Panc1 (cell line): ENCODE data around the gene HTR4. TPM values are rescaled to one million over a fixed set of nuclear protein-coding genes. Genes with fewer than 3 reads are reported as not detected.
A peak's percentile ranks its signal among the peaks of the same experiment; 100 is the strongest.

ENCODE experiments used
- ATAC-seq: fragments of 200-7000 bp; cut with Tn5 transposase; 2 replicates; pipeline ENCODE4 v1.9.1; 2020; ENCODE audit warnings: mild to moderate bottlenecking, moderate library complexity
- BruUV-seq: library from RNA; stranded (reverse); fragments of 400-500 nt; replicated peaks from 2 replicates; lab custom pipeline; 2021; lab: Mats Ljungman, UMichigan
- CTCF ChIA-PET: fragments of 300-600 bp; sonication (Branson Sonifier 250); formaldehyde crosslinking; loops from one replicate; lab custom pipeline; 2022; ENCODE audit warnings: antibody characterized with exemption; lab: Charles Lee
- POLR2A ChIA-PET: fragments of 300-600 bp; sonication (Branson Sonifier 250); formaldehyde crosslinking; loops from one replicate; lab custom pipeline; 2022; ENCODE audit warnings: antibody characterized with exemption; lab: Charles Lee
- DNase-seq: peaks from one replicate; pipeline ENCODE4 v3.0.0-alpha.2; 2010; ENCODE audit warnings: low read depth, low spot score
- H3K27ac ChIP-seq: 2 replicates; pipeline ENCODE4 v1.5.1; 2011; ENCODE audit warnings: mild to moderate bottlenecking, low read length, inconsistent platforms
- H3K27me3 ChIP-seq: fragments of 200-500 bp; sonication (Bioruptor generic); 2 replicates; pipeline ENCODE4 v1.6.0; 2014; ENCODE audit warnings: low read length, inconsistent platforms; ENCODE audit not compliant: control insufficient read depth, insufficient read depth
- H3K36me3 ChIP-seq: fragments of 200-500 bp; sonication (Bioruptor generic); 2 replicates; pipeline ENCODE4 v1.5.1; 2014; ENCODE audit warnings: inconsistent platforms, mild to moderate bottlenecking, low read length, moderate library complexity; ENCODE audit not compliant: control insufficient read depth, insufficient read depth
- H3K4me1 ChIP-seq: 2 replicates; pipeline ENCODE4 v1.5.1; 2011; ENCODE audit warnings: inconsistent platforms, mild to moderate bottlenecking, low read length, moderate library complexity; ENCODE audit not compliant: control insufficient read depth, insufficient read depth
- H3K4me3 ChIP-seq, 2 experiments: 2 replicates each; pipeline ENCODE4 v1.5.1; 2011 to 2012; ENCODE audit warnings: low read depth in 2 of 2, low read length in 2 of 2, mild to moderate bottlenecking in 2 of 2, inconsistent platforms in 1 of 2, moderate library complexity in 1 of 2
- H3K9me3 ChIP-seq: fragments of 200-500 bp; sonication (Bioruptor generic); 2 replicates; pipeline ENCODE4 v1.5.1; 2014; ENCODE audit warnings: low read depth, mild to moderate bottlenecking, inconsistent platforms, low read length, moderate library complexity; ENCODE audit not compliant: control insufficient read depth, insufficient read depth
- POLR2AphosphoS5 ChIP-seq: IDR thresholded peaks from 2 replicates; pipeline ENCODE4 v1.6.1; 2012; ENCODE audit warnings: mild to moderate bottlenecking, low read depth, low read length, moderate library complexity
- SIN3A ChIP-seq: IDR thresholded peaks from 2 replicates; pipeline ENCODE4 v1.6.1; 2012; ENCODE audit warnings: low read depth, mild to moderate bottlenecking, low read length, moderate library complexity, borderline replicate concordance; ENCODE audit not compliant: insufficient read depth
- TCF7L2 ChIP-seq: IDR thresholded peaks from 2 replicates; pipeline ENCODE4 v1.6.1; 2011; ENCODE audit warnings: mild to moderate bottlenecking, low read depth, low read length, inconsistent platforms
- in situ Hi-C: cut with HindIII; loops from 2 replicates; pipeline ENCODE4 v1.10.0; 2016; ENCODE audit warnings: low sequenced_read_pairs, low pct_unique_long_range_greater_than_20kb
- intact Hi-C: fragments of 100-400 bp; cut with micrococcal nuclease; formaldehyde crosslinking; loops from one replicate; pipeline ENCODE4 v1.10.0; 2022; ENCODE audit not compliant: unreplicated experiment
- total RNA-seq: library from RNA; stranded (reverse); gene quantifications from one replicate; pipeline ENCODE4 v1.2.1, GENCODE V29; 2021; ENCODE audit not compliant: unreplicated experiment
- TF ChIP-seq, protein P1 (sequence below): fragments of 450-650 bp; IDR thresholded peaks from 2 replicates; pipeline ENCODE4 v1.5.1; 2017; ENCODE audit warnings: mild to moderate bottlenecking
- TF ChIP-seq, protein P2 (sequence below), 2 experiments: IDR thresholded peaks; 2 replicates each; pipeline ENCODE4 v1.6.1; 2011 to 2012; ENCODE audit warnings: low read depth in 2 of 2, control low read depth in 1 of 2, low read length in 1 of 2, mild to moderate bottlenecking in 1 of 2, moderate library complexity in 1 of 2; ENCODE audit not compliant: insufficient read depth in 1 of 2

HTR4 gene
- total RNA-seq, 1 experiment from 2014 or later: not detected

DNA sequence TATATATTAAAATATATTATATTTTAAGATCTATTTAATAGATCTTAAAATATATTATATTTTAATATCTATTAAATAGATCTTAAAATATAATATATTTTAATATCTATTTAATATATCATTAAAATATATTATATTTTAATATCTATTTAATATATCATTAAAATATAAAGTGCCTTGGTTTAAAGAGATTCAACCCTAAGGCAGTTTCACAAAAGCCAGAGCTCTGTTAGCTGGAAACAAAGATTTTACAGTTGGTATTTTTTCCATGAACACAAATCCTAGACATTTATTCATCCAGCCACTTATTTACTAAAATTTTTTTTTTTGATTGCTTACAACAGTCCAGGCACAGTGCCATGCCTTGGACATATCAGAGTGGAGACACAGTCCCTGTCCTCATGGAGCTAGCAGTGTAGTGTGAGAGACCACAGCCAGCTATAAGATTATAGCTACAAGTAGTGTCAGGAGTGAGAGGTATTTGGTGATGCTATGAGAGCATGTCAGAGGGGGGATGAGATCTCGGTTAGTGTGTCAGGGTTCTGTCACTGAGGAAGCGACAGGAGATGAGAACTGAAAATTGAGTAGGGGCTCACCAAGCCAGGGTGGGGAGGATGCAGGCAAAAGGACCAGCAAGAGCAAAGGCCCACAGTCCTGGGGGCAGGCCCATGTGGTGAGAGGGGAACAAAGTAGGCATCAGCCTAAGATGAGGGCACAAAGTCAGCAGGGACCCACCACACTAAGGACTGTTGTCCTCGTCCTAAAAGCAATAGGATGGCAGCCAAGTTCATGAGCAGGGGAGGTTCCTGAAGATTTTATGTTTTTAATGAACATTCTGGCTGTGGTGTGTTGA lies 196.1 kb downstream of the HTR4 start:
- TF ChIP-seq POLR2AphosphoS5 (no peak), SIN3A (no peak), TCF7L2 (no peak)
- TF ChIP-seq, protein P1, sequence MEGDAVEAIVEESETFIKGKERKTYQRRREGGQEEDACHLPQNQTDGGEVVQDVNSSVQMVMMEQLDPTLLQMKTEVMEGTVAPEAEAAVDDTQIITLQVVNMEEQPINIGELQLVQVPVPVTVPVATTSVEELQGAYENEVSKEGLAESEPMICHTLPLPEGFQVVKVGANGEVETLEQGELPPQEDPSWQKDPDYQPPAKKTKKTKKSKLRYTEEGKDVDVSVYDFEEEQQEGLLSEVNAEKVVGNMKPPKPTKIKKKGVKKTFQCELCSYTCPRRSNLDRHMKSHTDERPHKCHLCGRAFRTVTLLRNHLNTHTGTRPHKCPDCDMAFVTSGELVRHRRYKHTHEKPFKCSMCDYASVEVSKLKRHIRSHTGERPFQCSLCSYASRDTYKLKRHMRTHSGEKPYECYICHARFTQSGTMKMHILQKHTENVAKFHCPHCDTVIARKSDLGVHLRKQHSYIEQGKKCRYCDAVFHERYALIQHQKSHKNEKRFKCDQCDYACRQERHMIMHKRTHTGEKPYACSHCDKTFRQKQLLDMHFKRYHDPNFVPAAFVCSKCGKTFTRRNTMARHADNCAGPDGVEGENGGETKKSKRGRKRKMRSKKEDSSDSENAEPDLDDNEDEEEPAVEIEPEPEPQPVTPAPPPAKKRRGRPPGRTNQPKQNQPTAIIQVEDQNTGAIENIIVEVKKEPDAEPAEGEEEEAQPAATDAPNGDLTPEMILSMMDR: no peak
- TF ChIP-seq, protein P2, sequence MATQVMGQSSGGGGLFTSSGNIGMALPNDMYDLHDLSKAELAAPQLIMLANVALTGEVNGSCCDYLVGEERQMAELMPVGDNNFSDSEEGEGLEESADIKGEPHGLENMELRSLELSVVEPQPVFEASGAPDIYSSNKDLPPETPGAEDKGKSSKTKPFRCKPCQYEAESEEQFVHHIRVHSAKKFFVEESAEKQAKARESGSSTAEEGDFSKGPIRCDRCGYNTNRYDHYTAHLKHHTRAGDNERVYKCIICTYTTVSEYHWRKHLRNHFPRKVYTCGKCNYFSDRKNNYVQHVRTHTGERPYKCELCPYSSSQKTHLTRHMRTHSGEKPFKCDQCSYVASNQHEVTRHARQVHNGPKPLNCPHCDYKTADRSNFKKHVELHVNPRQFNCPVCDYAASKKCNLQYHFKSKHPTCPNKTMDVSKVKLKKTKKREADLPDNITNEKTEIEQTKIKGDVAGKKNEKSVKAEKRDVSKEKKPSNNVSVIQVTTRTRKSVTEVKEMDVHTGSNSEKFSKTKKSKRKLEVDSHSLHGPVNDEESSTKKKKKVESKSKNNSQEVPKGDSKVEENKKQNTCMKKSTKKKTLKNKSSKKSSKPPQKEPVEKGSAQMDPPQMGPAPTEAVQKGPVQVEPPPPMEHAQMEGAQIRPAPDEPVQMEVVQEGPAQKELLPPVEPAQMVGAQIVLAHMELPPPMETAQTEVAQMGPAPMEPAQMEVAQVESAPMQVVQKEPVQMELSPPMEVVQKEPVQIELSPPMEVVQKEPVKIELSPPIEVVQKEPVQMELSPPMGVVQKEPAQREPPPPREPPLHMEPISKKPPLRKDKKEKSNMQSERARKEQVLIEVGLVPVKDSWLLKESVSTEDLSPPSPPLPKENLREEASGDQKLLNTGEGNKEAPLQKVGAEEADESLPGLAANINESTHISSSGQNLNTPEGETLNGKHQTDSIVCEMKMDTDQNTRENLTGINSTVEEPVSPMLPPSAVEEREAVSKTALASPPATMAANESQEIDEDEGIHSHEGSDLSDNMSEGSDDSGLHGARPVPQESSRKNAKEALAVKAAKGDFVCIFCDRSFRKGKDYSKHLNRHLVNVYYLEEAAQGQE (IDR thresholded peaks at IDR 0.05; ENCODE audit: insufficient read depth in 1 of 2, low read depth in 2 of 2, low read length in 1 of 2): no peak
- Histone ChIP-seq H3K36me3 (no peaks in the 10 kb centered on the region), H3K27me3 (no peaks in the 10 kb centered on the region; the same call in 1 of the 2 replicates), H3K27ac (no peak overlapping the region), H3K9me3 (no peaks in the 10 kb centered on the region), H3K4me1 (no peaks in the 10 kb centered on the region), H3K4me3 (no peak overlapping the region)
- BruUV-seq: no TSS peak
- DNase-seq: no peak
- intact Hi-C loops (loop anchor here (10.0 kb wide), 1 partner anchor 577 kb away; no protein-coding TSS in a partner anchor), in situ Hi-C loops (no loop called here)
- ChIA-PET POLR2A (no interaction called here), CTCF (interaction anchor here (0.6 to 2.2 kb wide), 2 partner anchors 273 to 318 kb away, joined by 3 to 6 read pairs; no protein-coding TSS in a partner anchor)
- no peak for ATAC-seq

DNA sequence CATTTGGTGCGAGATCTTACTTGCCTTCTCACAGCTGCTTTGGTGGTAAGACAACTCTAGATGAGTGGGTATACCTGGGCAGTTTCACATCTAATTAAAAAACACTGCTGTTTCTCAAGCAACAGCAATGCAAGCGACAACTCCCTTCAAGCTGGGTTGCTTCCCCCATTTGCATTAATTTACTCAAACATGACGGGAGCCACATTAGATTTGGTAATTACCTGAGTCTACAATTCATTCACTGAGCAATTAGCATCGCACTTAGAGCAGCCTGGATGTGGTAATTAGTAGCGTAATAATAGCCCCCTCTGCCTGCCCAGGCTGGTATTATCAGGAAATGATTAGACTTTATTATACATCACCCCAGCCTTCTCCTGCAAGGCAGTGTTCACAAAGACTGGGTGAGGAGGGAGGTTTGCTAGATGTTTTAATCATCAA lies 197.1 kb downstream of the HTR4 start:
- Histone ChIP-seq H3K27ac (no peak overlapping the region), H3K4me1 (no peaks in the 10 kb centered on the region), H3K27me3 (no peaks in the 10 kb centered on the region; the same call in 1 of the 2 replicates), H3K4me3 (no peak overlapping the region), H3K9me3 (no peaks in the 10 kb centered on the region), H3K36me3 (no peaks in the 10 kb centered on the region)
- no peak for TF ChIP-seq TCF7L2
- TF ChIP-seq, protein P1: peak; percentile 45
- CTCF ChIA-PET: no interaction called here
- DNase-seq (no peak), ATAC-seq (no peak)
- in situ Hi-C loops (no loop called here), intact Hi-C loops (loop anchor here (10.0 kb wide), 1 partner anchor 578 kb away; no protein-coding TSS in a partner anchor)
- POLR2A ChIA-PET: no interaction called here
- BruUV-seq: no TSS peak
